Measurements from ENCODE around the gene KRTAP2-1.
"Not testable (repeated sequence)": the region's sequence is repeated elsewhere in the genome, so short reads cannot be mapped to it uniquely, and the experiment has no call there.

KRTAP2-1 gene

GRCh38 chr17:41009936-41010335 is 37.2 kb downstream of the KRTAP2-1 start:
- no peaks in the 10 kb centered on the region for H3K36me3 Mint-ChIP-seq (ENCODE audit: low read depth)
- H3K27me3 Mint-ChIP-seq (ENCODE audit: low read depth): peaks cover 11% of the 10 kb centered on the region
- H3K27ac Mint-ChIP-seq: no peak overlapping the region
- H3K9me3 Mint-ChIP-seq: no peaks in the 10 kb centered on the region
- H3K4me3 Mint-ChIP-seq: no peak overlapping the region
- no peaks in the 10 kb centered on the region for H3K4me1 Mint-ChIP-seq (ENCODE audit: low read depth)

- Mint-ChIP-seq H3K27ac (no peak overlapping the region), H3K4me3 (no peak overlapping the region), H3K36me3 (ENCODE audit: low read depth) (no peaks in the 10 kb centered on the region), H3K27me3 (ENCODE audit: low read depth) (peaks cover 11% of the 10 kb centered on the region), H3K9me3 (no peaks in the 10 kb centered on the region), H3K4me1 (ENCODE audit: low read depth) (no peaks in the 10 kb centered on the region)
Measured at GRCh38 chr17:41009301-41009760, 37.8 kb downstream of the KRTAP2-1 start.

- Mint-ChIP-seq H3K27me3 (ENCODE audit: low read depth) (peaks cover 11% of the 10 kb centered on the region), H3K4me3 (no peak within 1 kb of the TSS), H3K27ac (no peak within 1 kb of the TSS), H3K4me1 (ENCODE audit: low read depth) (no peaks in the 10 kb centered on the region), H3K36me3 (ENCODE audit: low read depth) (no peaks in the 10 kb centered on the region), H3K9me3 (no peaks in the 10 kb centered on the region)
Measured at GRCh38 chr17:41008811-41009210, 38.3 kb downstream of the KRTAP2-1 start, which contains the start of gene KRTAP3-1. Gene KRTAP3-1 (minus strand): TSS chr17:41009128. CDS start chr17:41009074, 54 bp downstream.

GRCh38 chr17:41004397-41004796 is 42.7 kb downstream of the KRTAP2-1 start:
- Mint-ChIP-seq H3K9me3 (no peaks in the 10 kb centered on the region), H3K36me3 (ENCODE audit: low read depth) (no peaks in the 10 kb centered on the region), H3K4me1 (ENCODE audit: low read depth) (no peaks in the 10 kb centered on the region), H3K27ac (no peak overlapping the region), H3K4me3 (no peak overlapping the region), H3K27me3 (ENCODE audit: low read depth) (peaks cover 3% of the 10 kb centered on the region)

GRCh38 chr17:41003926-41004325 is 43.2 kb downstream of the KRTAP2-1 start:
- peaks cover 3% of the 10 kb centered on the region for H3K27me3 Mint-ChIP-seq (ENCODE audit: low read depth)
- H3K36me3 Mint-ChIP-seq (ENCODE audit: low read depth): no peaks in the 10 kb centered on the region
- no peaks in the 10 kb centered on the region for H3K4me1 Mint-ChIP-seq (ENCODE audit: low read depth)
- no peaks in the 10 kb centered on the region for H3K9me3 Mint-ChIP-seq
- H3K27ac Mint-ChIP-seq: no peak overlapping the region
- H3K4me3 Mint-ChIP-seq: no peak overlapping the region

- Mint-ChIP-seq H3K27me3 (ENCODE audit: low read depth) (peaks cover 10% of the 10 kb centered on the region), H3K27ac (no peak overlapping the region), H3K36me3 (ENCODE audit: low read depth) (no peaks in the 10 kb centered on the region), H3K4me1 (ENCODE audit: low read depth) (no peaks in the 10 kb centered on the region), H3K4me3 (no peak overlapping the region), H3K9me3 (no peaks in the 10 kb centered on the region)
Measured at GRCh38 chr17:41002814-41003213, 44.3 kb downstream of the KRTAP2-1 start.

- Mint-ChIP-seq H3K36me3 (ENCODE audit: low read depth) (no peaks in the 10 kb centered on the region), H3K4me1 (ENCODE audit: low read depth) (no peaks in the 10 kb centered on the region), H3K27me3 (ENCODE audit: low read depth) (peaks cover 18% of the 10 kb centered on the region), H3K27ac (no peak overlapping the region), H3K9me3 (no peaks in the 10 kb centered on the region), H3K4me3 (no peak overlapping the region)
Measured at GRCh38 chr17:41001795-41002194, 45.3 kb downstream of the KRTAP2-1 start.

GRCh38 chr17:40999563-40999962 is 47.6 kb downstream of the KRTAP2-1 start, which contains the start of gene KRTAP3-2:
Gene KRTAP3-2 (minus strand): TSS chr17:40999906. CDS start chr17:40999853, 53 bp downstream.
- H3K36me3 Mint-ChIP-seq (ENCODE audit: low read depth); H3K4me3 Mint-ChIP-seq; H3K27ac Mint-ChIP-seq; H3K4me1 Mint-ChIP-seq (ENCODE audit: low read depth); H3K9me3 Mint-ChIP-seq: not testable (repeated sequence)
- H3K27me3 Mint-ChIP-seq (ENCODE audit: low read depth): peaks cover 25% of the 10 kb centered on the region

- Mint-ChIP-seq H3K4me3 (no peak overlapping the region), H3K4me1 (ENCODE audit: low read depth) (no peaks in the 10 kb centered on the region), H3K36me3 (ENCODE audit: low read depth) (no peaks in the 10 kb centered on the region), H3K27me3 (ENCODE audit: low read depth) (peaks cover 36% of the 10 kb centered on the region), H3K27ac (no peak overlapping the region), H3K9me3 (no peaks in the 10 kb centered on the region)
Measured at GRCh38 chr17:40997361-40997760, 49.8 kb downstream of the KRTAP2-1 start.

GRCh38 chr17:40996829-40997228 is 50.3 kb downstream of the KRTAP2-1 start:
- no peaks in the 10 kb centered on the region for H3K4me1 Mint-ChIP-seq (ENCODE audit: low read depth)
- H3K9me3 Mint-ChIP-seq: no peaks in the 10 kb centered on the region
- H3K27ac Mint-ChIP-seq: no peak overlapping the region
- H3K4me3 Mint-ChIP-seq: no peak overlapping the region
- peaks cover 41% of the 10 kb centered on the region for H3K27me3 Mint-ChIP-seq (ENCODE audit: low read depth)
- no peaks in the 10 kb centered on the region for H3K36me3 Mint-ChIP-seq (ENCODE audit: low read depth)
